Mesenchymal stem cell (in vitro differentiated cells and primary cell): ENCODE data around the gene PLVAP.

Source experiments
- DNase-seq: peaks from one replicate; pipeline ENCODE4 v3.0.0-alpha.2; 2013
- H2AFZ ChIP-seq: one replicate; pipeline ENCODE4 v1.6.1; 2013; ENCODE audit warnings: low read depth, mild to moderate bottlenecking, control low read depth, inconsistent platforms, low read length, moderate library complexity
- H2AK5ac ChIP-seq: 2 replicates; pipeline ENCODE4 v1.6.1; 2013; ENCODE audit warnings: low read length, moderate library complexity, mild to moderate bottlenecking, inconsistent platforms; ENCODE audit not compliant: severe bottlenecking
- H2BK120ac ChIP-seq: one replicate; pipeline ENCODE4 v1.6.1; 2013; ENCODE audit warnings: low read depth, mild to moderate bottlenecking, inconsistent platforms, low read length, moderate library complexity
- H2BK12ac ChIP-seq, 2 experiments: one replicate each; pipeline ENCODE4 v1.6.1; 2013; ENCODE audit warnings: inconsistent platforms in 2 of 2, low read length in 2 of 2, mild to moderate bottlenecking in 2 of 2, moderate library complexity in 2 of 2, control low read depth in 1 of 2
- H2BK15ac ChIP-seq: one replicate; pipeline ENCODE4 v1.6.1; 2013; ENCODE audit warnings: mild to moderate bottlenecking, low read depth, inconsistent platforms; ENCODE audit not compliant: poor library complexity, severe bottlenecking
- H2BK5ac ChIP-seq: 2 replicates; pipeline ENCODE4 v1.6.1; 2013; ENCODE audit warnings: low read depth, mild to moderate bottlenecking, low read length, control low read depth, inconsistent platforms; ENCODE audit not compliant: poor library complexity, severe bottlenecking
- H3K14ac ChIP-seq, 2 experiments: one replicate each; pipeline ENCODE4 v1.6.1; 2013; ENCODE audit warnings: inconsistent platforms in 2 of 2, low read length in 2 of 2, control low read depth in 1 of 2, mild to moderate bottlenecking in 1 of 2, moderate library complexity in 1 of 2
- H3K18ac ChIP-seq, 2 experiments: one replicate each; pipeline ENCODE4 v1.6.1; 2013; ENCODE audit warnings: inconsistent platforms in 2 of 2, low read length in 2 of 2, control low read depth in 1 of 2, low read depth in 1 of 2, mild to moderate bottlenecking in 1 of 2
- H3K23ac ChIP-seq, 2 experiments: one replicate each; pipeline ENCODE4 v1.6.1; 2013; ENCODE audit warnings: inconsistent platforms in 2 of 2, low read length in 2 of 2, mild to moderate bottlenecking in 2 of 2, moderate library complexity in 2 of 2, control low read depth in 1 of 2
- H3K27ac ChIP-seq: 2 replicates; pipeline ENCODE4 v1.5.1; 2013; ENCODE audit warnings: mild to moderate bottlenecking, moderate library complexity, low read length, control low read depth, inconsistent platforms; ENCODE audit not compliant: poor library complexity, severe bottlenecking
- H3K27me3 ChIP-seq, 2 experiments: 2 replicates each; pipeline versions ENCODE4 v1.6.1 to v1.7.0; 2013; ENCODE audit warnings: low read length in 2 of 2, mild to moderate bottlenecking in 2 of 2, moderate library complexity in 2 of 2, control low read depth in 1 of 2, inconsistent platforms in 1 of 2; ENCODE audit not compliant: control insufficient read depth in 1 of 2, insufficient read depth in 1 of 2
- H3K36me3 ChIP-seq, 2 experiments: 2 replicates each; pipeline versions ENCODE4 v1.6.1 to v1.7.0; 2013; ENCODE audit warnings: low read length in 2 of 2, control low read depth in 1 of 2, inconsistent platforms in 1 of 2, low read depth in 1 of 2, mild to moderate bottlenecking in 1 of 2; ENCODE audit not compliant: insufficient read depth in 2 of 2, control insufficient read depth in 1 of 2
- H3K4ac ChIP-seq, 2 experiments: one replicate each; pipeline ENCODE4 v1.6.1; 2013; ENCODE audit warnings: inconsistent platforms in 2 of 2, low read length in 2 of 2, mild to moderate bottlenecking in 2 of 2, moderate library complexity in 2 of 2, control low read depth in 1 of 2, low read depth in 1 of 2
- H3K4me1 ChIP-seq: 2 replicates; pipeline ENCODE4 v1.6.1; 2013; ENCODE audit warnings: low read depth, low read length, control low read depth; ENCODE audit not compliant: control insufficient read depth, insufficient read depth
- H3K4me2 ChIP-seq: 2 replicates; pipeline ENCODE4 v1.6.1; 2013; ENCODE audit warnings: low read length, mild to moderate bottlenecking, inconsistent platforms; ENCODE audit not compliant: poor library complexity, severe bottlenecking
- H3K4me3 ChIP-seq, 2 experiments: 2 replicates each; pipeline versions ENCODE4 v1.5.1 to v1.7.0; 2013; ENCODE audit warnings: low read length in 2 of 2, mild to moderate bottlenecking in 2 of 2, control low read depth in 1 of 2, low read depth in 1 of 2; ENCODE audit not compliant: insufficient read depth in 1 of 2
- H3K79me1 ChIP-seq: replicated peaks from 2 replicates; pipeline ENCODE4 v1.6.1; 2013; ENCODE audit warnings: mild to moderate bottlenecking, control low read depth, low read length, inconsistent platforms; ENCODE audit not compliant: poor library complexity, severe bottlenecking
- H3K9ac ChIP-seq: 2 replicates; pipeline ENCODE4 v1.7.0; 2013; ENCODE audit warnings: mild to moderate bottlenecking, low read length, moderate library complexity
- H3K9me3 ChIP-seq: 2 replicates; pipeline ENCODE4 v1.7.0; 2013; ENCODE audit warnings: mild to moderate bottlenecking, low read length; ENCODE audit not compliant: control insufficient read depth
- H4K8ac ChIP-seq: one replicate; pipeline ENCODE4 v1.6.1; 2013; ENCODE audit warnings: inconsistent platforms, mild to moderate bottlenecking, low read length, moderate library complexity
- H4K91ac ChIP-seq: one replicate; pipeline ENCODE4 v1.6.1; 2013; ENCODE audit warnings: mild to moderate bottlenecking, low read length, inconsistent platforms
- WGBS: methylation state at CpG from one replicate; pipeline ENCODE4 v1.1.7; 2013; ENCODE audit warnings: mixed read lengths; 5-methylcytosine and 5-hydroxymethylcytosine counted together

PLVAP gene

DNA sequence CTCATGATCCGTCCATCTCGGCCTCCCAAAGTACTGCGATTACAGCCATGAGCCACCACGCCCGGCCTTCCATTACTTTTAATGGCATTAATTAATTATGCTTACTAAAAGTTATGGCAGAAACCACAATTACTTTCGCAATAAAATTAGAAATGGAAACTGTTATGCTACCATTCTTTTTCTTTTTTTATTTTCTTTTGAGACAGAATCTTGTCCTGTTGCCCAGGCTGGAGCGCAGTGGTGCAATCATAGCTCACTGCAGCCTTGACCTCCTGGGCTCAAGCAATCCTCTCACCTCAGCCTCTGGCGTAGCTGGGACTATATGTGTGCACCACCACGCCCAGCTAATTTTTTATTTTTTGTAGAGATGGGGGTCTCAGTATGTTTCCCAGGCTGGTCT, 32.8 kb upstream of the PLVAP start:
- no peaks in the 10 kb centered on the region for H3K79me1 ChIP-seq

DNA sequence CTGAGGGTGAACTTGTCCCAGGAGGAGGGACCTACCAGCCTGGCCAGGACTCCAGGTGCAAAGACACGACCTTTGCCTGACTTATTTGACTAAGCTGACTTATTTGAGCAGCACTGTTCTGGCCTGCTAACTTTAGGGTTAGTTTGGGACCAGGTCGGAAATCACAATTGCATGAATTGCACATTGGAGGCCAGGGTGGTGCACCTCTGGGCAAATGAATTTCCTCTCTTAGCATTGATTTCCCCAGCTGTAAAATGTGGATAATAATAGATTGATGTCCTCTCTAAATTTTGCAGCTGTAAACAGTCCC, 29.7 kb upstream of the PLVAP start:
- Histone ChIP-seq H2BK120ac (no peak overlapping the region), H3K9me3 (no peaks in the 10 kb centered on the region), H3K27me3 (peaks cover 6 to 18% of the 10 kb centered on the region in 2 experiments), H2BK5ac (no peak overlapping the region), H3K79me1 (no peaks in the 10 kb centered on the region), H2AFZ (no peak overlapping the region), H3K4ac (peak overlapping the region; percentile 6 to 29), H3K4me2 (no peak overlapping the region), H4K91ac (peak overlapping the region; percentile 88), H3K23ac (no peak overlapping the region), H2BK12ac (peak overlapping the region in 1 of 2 experiments; percentile 70), H4K8ac (peak overlapping the region; percentile 45), H3K4me1 (peaks cover 15% of the 10 kb centered on the region), H3K9ac (no peak overlapping the region), H3K18ac (peak overlapping the region; percentile 25 to 29), H3K4me3 (peak overlapping the region in 1 of 2 experiments; percentile 54), H3K14ac (no peak overlapping the region), H3K27ac (no peak overlapping the region), H3K36me3 (no peaks in the 10 kb centered on the region), H2AK5ac (no peak overlapping the region), H2BK15ac (no peak overlapping the region)
- 71% methylated on average over 1 of the region's 2 CpGs for WGBS
- DNase-seq: no peak

More for the DNA sequence above, 32.8 kb upstream of the PLVAP start:
- WGBS: 95% methylated on average over 7 of the region's 9 CpGs
- H3K4me3 ChIP-seq: no peak overlapping the region
- H3K27ac ChIP-seq: no peak overlapping the region
- H3K23ac ChIP-seq: no peak overlapping the region
- H3K18ac ChIP-seq: no peak overlapping the region
- no peak overlapping the region for H2AFZ ChIP-seq
- DNase-seq: no peak
- H3K9me3 ChIP-seq: no peaks in the 10 kb centered on the region
- no peak overlapping the region for H2BK12ac ChIP-seq
- no peak overlapping the region for H3K4me2 ChIP-seq
- no peak overlapping the region for H3K9ac ChIP-seq
- no peak overlapping the region for H2BK5ac ChIP-seq
- no peak overlapping the region for H2BK15ac ChIP-seq
- no peak overlapping the region for H3K4ac ChIP-seq
- H2BK120ac ChIP-seq: no peak overlapping the region
- peaks cover 11% of the 10 kb centered on the region for H3K4me1 ChIP-seq
- no peak overlapping the region for H3K14ac ChIP-seq
- H3K36me3 ChIP-seq: no peaks in the 10 kb centered on the region
- no peak overlapping the region for H4K91ac ChIP-seq
- peaks cover 4 to 18% of the 10 kb centered on the region in 2 experiments for H3K27me3 ChIP-seq
- H4K8ac ChIP-seq: no peak overlapping the region
- H2AK5ac ChIP-seq: no peak overlapping the region

GRCh38 chr19:17406046-17406886, 29.1 kb upstream of the PLVAP start:
- Histone ChIP-seq H2BK15ac (peak overlapping the region; percentile 44), H3K4me2 (no peak overlapping the region), H3K27ac (peak overlapping the region; percentile 7), H2BK120ac (peak overlapping the region; percentile 42), H2BK5ac (no peak overlapping the region), H3K18ac (peak overlapping the region; percentile 25 to 81), H3K27me3 (peaks cover 6 to 15% of the 10 kb centered on the region in 2 experiments), H4K91ac (peak overlapping the region; percentile 88), H3K4me1 (peaks cover 15% of the 10 kb centered on the region), H3K9me3 (no peaks in the 10 kb centered on the region), H3K14ac (peak overlapping the region in 1 of 2 experiments; percentile 78), H3K4me3 (peak overlapping the region in 1 of 2 experiments; percentile 59), H2AK5ac (peak overlapping the region; percentile 2), H3K79me1 (no peaks in the 10 kb centered on the region), H3K23ac (no peak overlapping the region), H2BK12ac (peak overlapping the region; percentile 29 to 84), H3K9ac (no peak overlapping the region), H3K4ac (peak overlapping the region; percentile 61 to 85), H2AFZ (peak overlapping the region; percentile 8), H3K36me3 (no peaks in the 10 kb centered on the region), H4K8ac (peak overlapping the region; percentile 58)
- peak; percentile 76 for DNase-seq
- WGBS: 74% methylated on average over 8 of the region's 10 CpGs

DNA sequence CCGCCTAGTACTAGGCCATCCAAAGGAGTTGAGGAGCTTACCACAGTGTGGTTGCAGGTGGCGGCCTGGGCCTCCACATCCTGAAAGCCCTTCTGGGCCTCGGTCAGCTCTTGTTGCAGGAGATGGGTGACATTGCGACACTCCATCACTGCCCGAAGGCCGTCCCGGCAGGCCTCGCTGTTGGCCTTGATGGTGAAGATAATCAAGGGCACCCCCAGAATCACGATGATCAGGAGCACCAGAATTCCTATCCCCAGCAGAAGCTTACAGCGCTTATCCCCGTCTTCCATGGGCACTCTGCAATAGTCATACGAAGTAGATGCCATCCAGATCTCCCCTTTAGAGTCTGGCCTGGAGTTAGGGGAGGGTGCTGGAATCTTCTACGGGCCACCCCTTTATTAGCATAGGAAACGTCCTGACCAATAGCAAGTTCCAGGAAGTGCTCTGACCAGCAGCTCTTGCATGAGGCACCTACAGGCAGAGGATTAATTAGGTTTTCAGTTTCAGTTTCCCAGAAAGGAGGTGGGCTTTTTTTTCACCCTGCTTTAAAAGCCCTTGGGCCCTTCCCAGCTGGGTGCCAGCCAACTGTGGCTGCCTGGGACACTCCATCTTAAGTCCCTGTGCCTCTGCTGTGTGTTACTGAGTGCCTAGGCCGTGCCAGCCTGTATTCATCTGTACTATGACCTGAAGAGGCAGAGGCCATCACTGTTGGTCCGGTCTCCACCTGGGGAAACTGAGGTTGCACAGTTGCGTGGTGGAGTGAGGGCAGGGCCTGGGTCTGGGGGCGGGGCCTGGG, 28.3 kb upstream of the PLVAP start, which contains the start of gene BST2:
Gene BST2 (minus strand): TSS at position 381 of the 796 bp plus-strand sequence. CDS start 55 bp downstream, at position 326.
- no peaks in the 10 kb centered on the region for H3K9me3 ChIP-seq
- H3K18ac ChIP-seq: peak within 1 kb of the TSS; percentile 94 to 96
- peak within 1 kb of the TSS; percentile 8 for H2AFZ ChIP-seq
- peak within 1 kb of the TSS in 1 of 2 experiments; percentile 59 for H3K4me3 ChIP-seq
- H3K4me2 ChIP-seq: no peak within 1 kb of the TSS
- WGBS: 82% methylated on average over 18 of the region's 18 CpGs
- peaks cover 15% of the 10 kb centered on the region for H3K4me1 ChIP-seq
- H3K4ac ChIP-seq: peak within 1 kb of the TSS; percentile 85
- H2BK15ac ChIP-seq: peak within 1 kb of the TSS; percentile 46
- peak within 1 kb of the TSS; percentile 77 for H2BK120ac ChIP-seq
- H3K14ac ChIP-seq: peak within 1 kb of the TSS in 1 of 2 experiments; percentile 95
- no peaks in the 10 kb centered on the region for H3K79me1 ChIP-seq
- H4K91ac ChIP-seq: peak within 1 kb of the TSS; percentile 88
- peak within 1 kb of the TSS; percentile 24 for H3K9ac ChIP-seq
- H2BK5ac ChIP-seq: no peak within 1 kb of the TSS
- H2AK5ac ChIP-seq: peak within 1 kb of the TSS; percentile 2
- H2BK12ac ChIP-seq: peak within 1 kb of the TSS; percentile 92 to 99
- no peak within 1 kb of the TSS for H3K23ac ChIP-seq
- peaks cover 6 to 15% of the 10 kb centered on the region in 2 experiments for H3K27me3 ChIP-seq
- H3K27ac ChIP-seq: peak within 1 kb of the TSS; percentile 7
- peak within 1 kb of the TSS; percentile 66 for H4K8ac ChIP-seq
- DNase-seq: peak; percentile 90
- no peaks in the 10 kb centered on the region for H3K36me3 ChIP-seq
